Colonic mucosa (tissue), 4 donors: ENCODE measurements around the gene LTBP2. TPM values are rescaled to one million over a fixed set of nuclear protein-coding genes. Genes with fewer than 3 reads are reported as not detected.
A peak's percentile ranks its signal among the peaks of the same experiment; 100 is the strongest.

ENCODE experiments used
- DNase-seq: peaks from one replicate; pipeline ENCODE4 v3.0.0-alpha.2; 2020
- H3K27ac ChIP-seq: fragments of 200-600 bp; one replicate; pipeline ENCODE4 v1.8.0; 2021
- H3K27me3 ChIP-seq: fragments of 200-600 bp; one replicate; pipeline ENCODE4 v1.8.0; 2021
- H3K36me3 ChIP-seq: fragments of 200-600 bp; one replicate; pipeline ENCODE4 v1.8.0; 2021
- H3K4me1 ChIP-seq: fragments of 200-600 bp; one replicate; pipeline ENCODE4 v1.8.0; 2021; ENCODE audit warnings: mild to moderate bottlenecking
- H3K4me3 ChIP-seq: fragments of 200-600 bp; one replicate; pipeline ENCODE4 v1.8.0; 2021
- H3K9ac ChIP-seq, 2 donors: one replicate each; pipeline ENCODE4 v1.7.0; 2013; ENCODE audit warnings: control low read depth in 2 of 2, low read depth in 2 of 2, low read length in 2 of 2
- H3K9me3 ChIP-seq: fragments of 200-600 bp; one replicate; pipeline ENCODE4 v1.8.0; 2021
- intact Hi-C: fragments of 100-400 bp; cut with DNase I; formaldehyde crosslinking; loops from one replicate; pipeline ENCODE4 v1.14.1; 2022
- total RNA-seq, 2 donors: library from RNA; stranded (reverse); fragmentation: NEBNext Ultra II Directional in 1 of 2; extraction: Animal tissue kit (Norgen Biotek cat#: 25700) in 1 of 2; gene quantifications; one replicate each; pipeline ENCODE4 v1.2.1, GENCODE V29; 2021
- TF ChIP-seq, protein P1 (sequence below): fragments of 200-600 bp; IDR thresholded peaks from one replicate; pipeline ENCODE4 v1.8.0; 2022; ENCODE audit warnings: antibody characterized with exemption, mild to moderate bottlenecking
- donor health status: healthy.
- donor health status: DM: no; HTN: no; CAD: no.
- donor health status: DM: no; HTN: no; CAD: no.

The LTBP2 gene
- total RNA-seq, 2 donors from 2014 or later = 1.9 to 3.7 TPM

- DNase-seq = no peak
- no peaks in the 10 kb centered on the region for H3K9me3 ChIP-seq
- peaks cover 7% of the 10 kb centered on the region for H3K4me1 ChIP-seq
- H3K27ac ChIP-seq = no peak overlapping the region
- no peak overlapping the region for H3K9ac ChIP-seq
- H3K4me3 ChIP-seq = no peak overlapping the region
- intact Hi-C loops = no loop called here
- H3K36me3 ChIP-seq = no peaks in the 10 kb centered on the region
- no peaks in the 10 kb centered on the region for H3K27me3 ChIP-seq
- TF ChIP-seq, protein P1, sequence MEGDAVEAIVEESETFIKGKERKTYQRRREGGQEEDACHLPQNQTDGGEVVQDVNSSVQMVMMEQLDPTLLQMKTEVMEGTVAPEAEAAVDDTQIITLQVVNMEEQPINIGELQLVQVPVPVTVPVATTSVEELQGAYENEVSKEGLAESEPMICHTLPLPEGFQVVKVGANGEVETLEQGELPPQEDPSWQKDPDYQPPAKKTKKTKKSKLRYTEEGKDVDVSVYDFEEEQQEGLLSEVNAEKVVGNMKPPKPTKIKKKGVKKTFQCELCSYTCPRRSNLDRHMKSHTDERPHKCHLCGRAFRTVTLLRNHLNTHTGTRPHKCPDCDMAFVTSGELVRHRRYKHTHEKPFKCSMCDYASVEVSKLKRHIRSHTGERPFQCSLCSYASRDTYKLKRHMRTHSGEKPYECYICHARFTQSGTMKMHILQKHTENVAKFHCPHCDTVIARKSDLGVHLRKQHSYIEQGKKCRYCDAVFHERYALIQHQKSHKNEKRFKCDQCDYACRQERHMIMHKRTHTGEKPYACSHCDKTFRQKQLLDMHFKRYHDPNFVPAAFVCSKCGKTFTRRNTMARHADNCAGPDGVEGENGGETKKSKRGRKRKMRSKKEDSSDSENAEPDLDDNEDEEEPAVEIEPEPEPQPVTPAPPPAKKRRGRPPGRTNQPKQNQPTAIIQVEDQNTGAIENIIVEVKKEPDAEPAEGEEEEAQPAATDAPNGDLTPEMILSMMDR = no peak
Observed at GRCh38 chr14:74620923-74621322, 8.9 kb upstream of the LTBP2 start.

GRCh38 chr14:74620497-74620921 lies 8.5 kb upstream of the LTBP2 start:
- Histone ChIP-seq H3K9ac (no peak overlapping the region), H3K36me3 (no peaks in the 10 kb centered on the region), H3K4me1 (peaks cover 7% of the 10 kb centered on the region), H3K27me3 (no peaks in the 10 kb centered on the region), H3K9me3 (no peaks in the 10 kb centered on the region), H3K27ac (no peak overlapping the region), H3K4me3 (no peak overlapping the region)
- intact Hi-C loops = no loop called here
- DNase-seq = no peak
- TF ChIP-seq, protein P1 = no peak

- Histone ChIP-seq H3K36me3 (no peaks in the 10 kb centered on the region), H3K27me3 (no peaks in the 10 kb centered on the region), H3K9me3 (no peaks in the 10 kb centered on the region), H3K27ac (peak overlapping the region; percentile 47), H3K4me3 (no peak overlapping the region), H3K9ac (no peak overlapping the region), H3K4me1 (peaks cover 7% of the 10 kb centered on the region)
- TF ChIP-seq, protein P1 = no peak
- peak; percentile 40 for DNase-seq
- intact Hi-C loops = no loop called here
Observed at GRCh38 chr14:74619672-74620131, 7.7 kb upstream of the LTBP2 start.

GRCh38 chr14:74618078-74618952 lies 6.3 kb upstream of the LTBP2 start:
- no peak overlapping the region for H3K9ac ChIP-seq
- peak overlapping the region; percentile 65 for H3K27ac ChIP-seq
- DNase-seq = peak; percentile 61
- peaks cover 7% of the 10 kb centered on the region for H3K4me1 ChIP-seq
- intact Hi-C loops = no loop called here
- no peak overlapping the region for H3K4me3 ChIP-seq
- no peaks in the 10 kb centered on the region for H3K27me3 ChIP-seq
- no peaks in the 10 kb centered on the region for H3K9me3 ChIP-seq
- H3K36me3 ChIP-seq = no peaks in the 10 kb centered on the region
- TF ChIP-seq, protein P1 = no peak

DNA sequence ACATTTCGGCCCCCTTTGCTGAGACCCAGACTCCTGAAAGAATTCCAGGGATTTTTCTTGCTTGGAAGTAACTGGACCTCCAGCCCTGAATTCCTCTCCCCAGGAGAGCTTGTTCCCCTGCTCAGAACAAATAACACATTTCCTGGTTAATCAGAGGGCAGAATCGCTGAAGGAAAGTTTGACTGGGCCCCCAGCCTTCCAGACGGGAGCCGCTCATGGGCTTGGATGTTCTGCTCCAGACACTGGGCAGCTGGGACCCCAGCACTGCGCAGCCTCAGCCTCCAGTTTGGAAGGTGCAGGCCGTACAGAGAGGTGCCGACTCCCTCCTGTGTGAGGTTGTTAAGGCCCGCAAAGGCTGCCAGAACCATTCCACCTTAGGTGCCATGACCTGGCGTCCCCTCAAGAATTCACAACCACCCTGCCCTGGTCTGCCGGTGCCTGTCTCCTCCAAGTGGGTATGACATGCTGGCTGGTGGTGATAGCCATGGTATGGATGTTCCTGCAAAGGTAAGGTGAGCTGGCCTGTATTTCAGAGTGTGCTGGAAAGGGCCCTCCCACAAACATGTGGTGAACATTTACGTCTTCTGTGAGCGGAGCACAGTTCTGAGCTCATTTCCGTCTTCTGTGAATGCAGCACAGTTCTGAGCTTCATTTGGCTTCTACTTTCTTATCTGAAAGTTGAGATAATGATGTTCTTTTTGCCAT lies 5.1 kb upstream of the LTBP2 start:
- Histone ChIP-seq H3K9me3 (no peaks in the 10 kb centered on the region), H3K4me3 (no peak overlapping the region), H3K4me1 (peaks cover 7% of the 10 kb centered on the region), H3K9ac (no peak overlapping the region), H3K36me3 (no peaks in the 10 kb centered on the region), H3K27ac (no peak overlapping the region), H3K27me3 (peaks cover 1% of the 10 kb centered on the region)
- DNase-seq = no peak
- intact Hi-C loops = no loop called here
- TF ChIP-seq, protein P1 = no peak
